K562 (cell line): Measurements from ENCODE around the gene LIX1L. TPM values are rescaled to one million over a fixed set of nuclear protein-coding genes. Genes with fewer than 3 reads are reported as not detected.

Experiments
- E2F3 ChIP-seq: fragments of 250-450 bp; sonication (Bioruptor Pico); IDR thresholded peaks from 2 replicates; pipeline ENCODE4 v1.4.0; 2020; ENCODE audit warnings: mild to moderate bottlenecking
- SLC30A9 ChIP-seq: fragments of 250-450 bp; sonication (Bioruptor Pico); IDR thresholded peaks from 2 replicates; pipeline ENCODE4 v1.8.0; 2022; ENCODE audit warnings: mild to moderate bottlenecking, moderate library complexity
- STAT5B ChIP-seq: fragments of 250-450 bp; sonication (Bioruptor Pico); IDR thresholded peaks from 2 replicates; pipeline ENCODE4 v1.8.0; 2021; ENCODE audit warnings: mild to moderate bottlenecking, inconsistent platforms
- ZNF143 ChIP-seq: sonication (generic); formaldehyde crosslinking; IDR thresholded peaks from 2 replicates; pipeline ENCODE4 v1.9.0; 2022; ENCODE audit warnings: mild to moderate bottlenecking, missing genetic modification reagents
- ZNF212 ChIP-seq: fragments of 450-650 bp; formaldehyde crosslinking; IDR thresholded peaks from 2 replicates; pipeline ENCODE4 v1.4.0; 2020; ENCODE audit warnings: mild to moderate bottlenecking
- ZNF444 ChIP-seq: fragments of 250-450 bp; sonication (Bioruptor Pico); IDR thresholded peaks from 2 replicates; pipeline ENCODE4 v1.4.0; 2020; ENCODE audit warnings: mild to moderate bottlenecking, moderate library complexity
- polyA plus RNA-seq, 8 experiments: library from polyadenylated mRNA; depleted of rRNA in 4 of 8; stranded (reverse) in 5 of 8; unstranded in 3 of 8; fragments of >200 nt; fragmentation: Nextera tagmentation in 2 of 8; fragmentation: Illumina TruSeq in 1 of 8; extraction: Ambion mirVana in 2 of 8; extraction: Trizol in 1 of 8; gene quantifications; 2 replicates each; pipeline versions ENCODE4 v1.2.1 to v1.2.3, GENCODE V29; 2011 to 2014; ENCODE audit warnings: inconsistent platforms in 1 of 8, missing spikeins in 1 of 8
- total RNA-seq, 7 experiments: library from RNA; depleted of rRNA in 6 of 7; stranded (reverse); fragments of >200 nt in 6 of 7; fragmentation: Illumina TruSeq in 2 of 7; extraction: Trizol in 2 of 7; gene quantifications; 2 replicates each; pipeline versions ENCODE4 v1.2.1 to v1.2.3, GENCODE V29; 2011 to 2021; ENCODE audit warnings: low replicate concordance in 1 of 7
- TF ChIP-seq, protein P1 (sequence below), 2 experiments: fragments of 450-650 bp in 1 of 2; sonication (generic) in 1 of 2; formaldehyde crosslinking; conservative IDR thresholded peaks; 2 replicates each; pipeline versions ENCODE4 v1.4.0 to v1.8.1; 2020 to 2022; ENCODE audit warnings: mild to moderate bottlenecking in 1 of 2, missing genetic modification reagents in 1 of 2
- TF ChIP-seq, protein P2 (sequence below): sonication (generic); formaldehyde crosslinking; IDR thresholded peaks from 2 replicates; pipeline ENCODE4 v1.8.1; 2022; ENCODE audit warnings: missing genetic modification reagents
- TF ChIP-seq, protein P3 (sequence below), 2 experiments: fragments of 450-650 bp; formaldehyde crosslinking in 1 of 2; IDR thresholded peaks; 2 replicates each; pipeline versions ENCODE4 v1.4.0 to v1.6.1; 2014 to 2020; ENCODE audit warnings: mild to moderate bottlenecking in 2 of 2, borderline replicate concordance in 1 of 2, low read depth in 1 of 2

LIX1L gene
- total and polyA plus RNA-seq, 9 of the 15 experiments (the other 6 are each of a cell fraction or from before 2014, with no cell fraction given) = 4.6 to 26.5 (median 12.5) TPM

DNA sequence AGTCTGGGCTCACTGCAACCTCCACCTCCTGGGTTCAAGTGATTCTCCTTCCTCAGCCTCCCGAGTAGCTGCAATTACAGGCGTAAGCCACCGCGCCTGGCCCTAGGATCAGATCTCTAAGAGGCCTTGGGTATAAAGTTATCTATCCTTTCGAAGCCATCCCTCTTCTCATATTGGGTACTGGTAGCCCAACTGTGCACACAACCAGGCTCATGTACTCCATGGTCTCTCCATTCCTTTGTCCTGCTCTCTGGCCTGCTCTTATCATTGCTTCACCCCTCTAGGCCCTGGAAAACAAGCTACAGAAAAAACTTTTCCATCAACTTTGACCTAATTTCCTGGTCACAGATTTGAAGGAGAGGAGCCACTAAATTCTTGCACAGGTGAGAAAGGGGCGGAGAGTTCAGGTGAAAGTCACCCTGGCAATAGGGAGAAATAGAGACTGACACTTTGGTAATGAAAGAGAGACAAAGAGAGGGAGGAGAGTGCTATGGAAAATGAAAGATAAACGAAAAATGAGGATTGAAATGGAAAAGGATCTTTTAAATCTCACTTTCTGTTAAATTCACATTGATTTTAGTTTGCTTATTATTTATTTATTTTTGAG is 32.5 kb upstream of the LIX1L start (continued):
- TF ChIP-seq, protein P1, sequence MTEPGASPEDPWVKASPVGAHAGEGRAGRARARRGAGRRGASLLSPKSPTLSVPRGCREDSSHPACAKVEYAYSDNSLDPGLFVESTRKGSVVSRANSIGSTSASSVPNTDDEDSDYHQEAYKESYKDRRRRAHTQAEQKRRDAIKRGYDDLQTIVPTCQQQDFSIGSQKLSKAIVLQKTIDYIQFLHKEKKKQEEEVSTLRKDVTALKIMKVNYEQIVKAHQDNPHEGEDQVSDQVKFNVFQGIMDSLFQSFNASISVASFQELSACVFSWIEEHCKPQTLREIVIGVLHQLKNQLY (CRISPR knock-in tag; conservative IDR thresholded peaks at IDR 0.05) = 0 out of 4 replicates have a peak, but pooled peaks of 1 of the 2 experiments have one; percentile 13
- TF ChIP-seq, protein P2, sequence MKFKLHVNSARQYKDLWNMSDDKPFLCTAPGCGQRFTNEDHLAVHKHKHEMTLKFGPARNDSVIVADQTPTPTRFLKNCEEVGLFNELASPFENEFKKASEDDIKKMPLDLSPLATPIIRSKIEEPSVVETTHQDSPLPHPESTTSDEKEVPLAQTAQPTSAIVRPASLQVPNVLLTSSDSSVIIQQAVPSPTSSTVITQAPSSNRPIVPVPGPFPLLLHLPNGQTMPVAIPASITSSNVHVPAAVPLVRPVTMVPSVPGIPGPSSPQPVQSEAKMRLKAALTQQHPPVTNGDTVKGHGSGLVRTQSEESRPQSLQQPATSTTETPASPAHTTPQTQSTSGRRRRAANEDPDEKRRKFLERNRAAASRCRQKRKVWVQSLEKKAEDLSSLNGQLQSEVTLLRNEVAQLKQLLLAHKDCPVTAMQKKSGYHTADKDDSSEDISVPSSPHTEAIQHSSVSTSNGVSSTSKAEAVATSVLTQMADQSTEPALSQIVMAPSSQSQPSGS = no peak
- TF ChIP-seq STAT5B (no peak), ZNF212 (CRISPR knock-in tag) (0 out of 2 replicates have a peak, but pooled peaks have one; percentile 12), SLC30A9 (CRISPR knock-in tag) (no peak), ZNF143 (CRISPR knock-in tag) (no peak), ZNF444 (peak; percentile 68; the same call in 1 of the 2 replicates), E2F3 (CRISPR knock-in tag) (peak; percentile 41; the same call in 1 of the 2 replicates)
- TF ChIP-seq, protein P3, sequence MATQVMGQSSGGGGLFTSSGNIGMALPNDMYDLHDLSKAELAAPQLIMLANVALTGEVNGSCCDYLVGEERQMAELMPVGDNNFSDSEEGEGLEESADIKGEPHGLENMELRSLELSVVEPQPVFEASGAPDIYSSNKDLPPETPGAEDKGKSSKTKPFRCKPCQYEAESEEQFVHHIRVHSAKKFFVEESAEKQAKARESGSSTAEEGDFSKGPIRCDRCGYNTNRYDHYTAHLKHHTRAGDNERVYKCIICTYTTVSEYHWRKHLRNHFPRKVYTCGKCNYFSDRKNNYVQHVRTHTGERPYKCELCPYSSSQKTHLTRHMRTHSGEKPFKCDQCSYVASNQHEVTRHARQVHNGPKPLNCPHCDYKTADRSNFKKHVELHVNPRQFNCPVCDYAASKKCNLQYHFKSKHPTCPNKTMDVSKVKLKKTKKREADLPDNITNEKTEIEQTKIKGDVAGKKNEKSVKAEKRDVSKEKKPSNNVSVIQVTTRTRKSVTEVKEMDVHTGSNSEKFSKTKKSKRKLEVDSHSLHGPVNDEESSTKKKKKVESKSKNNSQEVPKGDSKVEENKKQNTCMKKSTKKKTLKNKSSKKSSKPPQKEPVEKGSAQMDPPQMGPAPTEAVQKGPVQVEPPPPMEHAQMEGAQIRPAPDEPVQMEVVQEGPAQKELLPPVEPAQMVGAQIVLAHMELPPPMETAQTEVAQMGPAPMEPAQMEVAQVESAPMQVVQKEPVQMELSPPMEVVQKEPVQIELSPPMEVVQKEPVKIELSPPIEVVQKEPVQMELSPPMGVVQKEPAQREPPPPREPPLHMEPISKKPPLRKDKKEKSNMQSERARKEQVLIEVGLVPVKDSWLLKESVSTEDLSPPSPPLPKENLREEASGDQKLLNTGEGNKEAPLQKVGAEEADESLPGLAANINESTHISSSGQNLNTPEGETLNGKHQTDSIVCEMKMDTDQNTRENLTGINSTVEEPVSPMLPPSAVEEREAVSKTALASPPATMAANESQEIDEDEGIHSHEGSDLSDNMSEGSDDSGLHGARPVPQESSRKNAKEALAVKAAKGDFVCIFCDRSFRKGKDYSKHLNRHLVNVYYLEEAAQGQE (IDR thresholded peaks at IDR 0.05; ENCODE audit: borderline replicate concordance) = no peak
- TF ChIP-seq, protein P3 (CRISPR knock-in tag; IDR thresholded peaks at IDR 0.05; ENCODE audit: low read depth) = 0 out of 2 replicates have a peak, but pooled peaks have one; percentile 23
